GM18499 (cell line): ENCODE measurements around the gene DOCK4.
A peak's percentile ranks its signal among the peaks of the same experiment; 100 is the strongest.

Source experiments
- ATAC-seq: cut with Tn5 transposase; IDR thresholded peaks from one replicate; pipeline ENCODE4 v1.9.1; 2021; ENCODE audit warnings: moderate number of reproducible peaks; ENCODE audit not compliant: insufficient read depth, unreplicated experiment

The DOCK4 gene

GRCh38 chr7:111803015-111803758 lies 403.0 kb downstream of the DOCK4 start:
- no peak for ATAC-seq

GRCh38 chr7:111802194-111802772 lies 403.9 kb downstream of the DOCK4 start:
- ATAC-seq = no peak

- no peak for ATAC-seq
These were observed 404.9 kb downstream of the DOCK4 start for GRCh38 chr7:111801277-111801676.

GRCh38 chr7:111796671-111797070 lies 409.5 kb downstream of the DOCK4 start:
- no peak for ATAC-seq

- ATAC-seq = no peak
These were observed 416.3 kb downstream of the DOCK4 start for GRCh38 chr7:111789870-111790269.

- no peak for ATAC-seq
These were observed 417.2 kb downstream of the DOCK4 start for GRCh38 chr7:111789048-111789320.

- no peak for ATAC-seq
These were observed 417.7 kb downstream of the DOCK4 start for GRCh38 chr7:111788286-111789047.

GRCh38 chr7:111787741-111788140 lies 418.5 kb downstream of the DOCK4 start:
- no peak for ATAC-seq

GRCh38 chr7:111787099-111787498 lies 419.1 kb downstream of the DOCK4 start:
- no peak for ATAC-seq

- no peak for ATAC-seq
These were observed 421.1 kb downstream of the DOCK4 start for GRCh38 chr7:111785076-111785475.

- no peak for ATAC-seq
These were observed 421.9 kb downstream of the DOCK4 start for GRCh38 chr7:111784296-111784695.

- no peak for ATAC-seq
These were observed 422.3 kb downstream of the DOCK4 start for GRCh38 chr7:111783854-111784253.

GRCh38 chr7:111780527-111780926 lies 425.7 kb downstream of the DOCK4 start:
- ATAC-seq = peak; percentile 65

GRCh38 chr7:111775206-111775605 lies 431.0 kb downstream of the DOCK4 start:
- no peak for ATAC-seq

GRCh38 chr7:111772716-111773115 lies 433.5 kb downstream of the DOCK4 start:
- ATAC-seq = no peak

GRCh38 chr7:111771638-111772037 lies 434.6 kb downstream of the DOCK4 start:
- ATAC-seq = no peak

- ATAC-seq = no peak
These were observed 436.1 kb downstream of the DOCK4 start for GRCh38 chr7:111770116-111770515.

GRCh38 chr7:111765751-111766643 lies 440.2 kb downstream of the DOCK4 start:
- no peak for ATAC-seq

- ATAC-seq = no peak
These were observed 442.9 kb downstream of the DOCK4 start for GRCh38 chr7:111763221-111763801.

GRCh38 chr7:111762799-111763198 lies 443.4 kb downstream of the DOCK4 start:
- ATAC-seq = no peak
